Astrocyte of the spinal cord (primary cell): ENCODE measurements around the gene RIOK3.
A peak's percentile ranks its signal among the peaks of the same experiment; 100 is the strongest.

Experiments used
- DNase-seq: peaks from one replicate; pipeline ENCODE4 v3.0.0; 2011; ENCODE audit warnings: low read depth, low spot score
- H3K4me3 ChIP-seq: 2 replicates; pipeline ENCODE4 v1.5.1; 2011; ENCODE audit warnings: low read depth, mild to moderate bottlenecking, low read length, moderate library complexity
- CTCF ChIP-seq: IDR thresholded peaks from 2 replicates; pipeline ENCODE4 v1.5.1; 2012; ENCODE audit warnings: low read depth, mild to moderate bottlenecking, low read length, inconsistent platforms
- in situ Hi-C: cut with HindIII; loops from 2 replicates; pipeline ENCODE4 v1.10.0; 2017; ENCODE audit warnings: low sequenced_read_pairs

RIOK3 gene

GRCh38 chr18:23512641-23513040 lies 59.6 kb downstream of the RIOK3 start:
- DNase-seq = no peak
- H3K4me3 ChIP-seq = no peak overlapping the region
- no peak for TF ChIP-seq CTCF
- in situ Hi-C loops = no loop called here

- peak; percentile 97 for TF ChIP-seq CTCF
- no peak overlapping the region for H3K4me3 ChIP-seq
- in situ Hi-C loops = no loop called here
- DNase-seq = peak; percentile 67
These were observed 62.9 kb downstream of the RIOK3 start for GRCh38 chr18:23515911-23516546.

- DNase-seq = no peak
- no peak for TF ChIP-seq CTCF
- H3K4me3 ChIP-seq = no peak overlapping the region
- in situ Hi-C loops = no loop called here
These were observed 66.6 kb downstream of the RIOK3 start for GRCh38 chr18:23519734-23520133.

- in situ Hi-C loops = no loop called here
- no peak for DNase-seq
- H3K4me3 ChIP-seq = no peak overlapping the region
- no peak for TF ChIP-seq CTCF
These were observed 68.2 kb downstream of the RIOK3 start for GRCh38 chr18:23521271-23521670.

GRCh38 chr18:23521907-23522306 lies 68.8 kb downstream of the RIOK3 start:
- no peak for TF ChIP-seq CTCF
- no peak overlapping the region for H3K4me3 ChIP-seq
- no peak for DNase-seq
- in situ Hi-C loops = no loop called here

- H3K4me3 ChIP-seq = no peak overlapping the region
- no peak for TF ChIP-seq CTCF
- in situ Hi-C loops = no loop called here
- peak; percentile 63 for DNase-seq
These were observed 70.5 kb downstream of the RIOK3 start for GRCh38 chr18:23523429-23524212.
